GM23338 (cell line): ENCODE results near the gene PPHLN1.

Experiments
- CREB1 ChIP-seq: fragments of 250-450 bp; sonication (Bioruptor Pico); IDR thresholded peaks from 2 replicates; pipeline ENCODE4 v1.5.0; 2020; ENCODE audit warnings: low read depth, mild to moderate bottlenecking, moderate library complexity
- TF ChIP-seq, protein P1 (sequence below), 2 experiments: fragments of 200-600 bp in 1 of 2; sonication (generic) in 1 of 2; conservative IDR thresholded peaks; 2 replicates each; pipeline versions ENCODE4 v1.5.1 to v1.6.1; 2016 to 2017; ENCODE audit warnings: antibody characterized with exemption in 2 of 2, low read depth in 2 of 2, mild to moderate bottlenecking in 2 of 2, moderate library complexity in 1 of 2

- TF ChIP-seq CREB1 (CRISPR knock-in tag), result no peak
- TF ChIP-seq, protein P1, sequence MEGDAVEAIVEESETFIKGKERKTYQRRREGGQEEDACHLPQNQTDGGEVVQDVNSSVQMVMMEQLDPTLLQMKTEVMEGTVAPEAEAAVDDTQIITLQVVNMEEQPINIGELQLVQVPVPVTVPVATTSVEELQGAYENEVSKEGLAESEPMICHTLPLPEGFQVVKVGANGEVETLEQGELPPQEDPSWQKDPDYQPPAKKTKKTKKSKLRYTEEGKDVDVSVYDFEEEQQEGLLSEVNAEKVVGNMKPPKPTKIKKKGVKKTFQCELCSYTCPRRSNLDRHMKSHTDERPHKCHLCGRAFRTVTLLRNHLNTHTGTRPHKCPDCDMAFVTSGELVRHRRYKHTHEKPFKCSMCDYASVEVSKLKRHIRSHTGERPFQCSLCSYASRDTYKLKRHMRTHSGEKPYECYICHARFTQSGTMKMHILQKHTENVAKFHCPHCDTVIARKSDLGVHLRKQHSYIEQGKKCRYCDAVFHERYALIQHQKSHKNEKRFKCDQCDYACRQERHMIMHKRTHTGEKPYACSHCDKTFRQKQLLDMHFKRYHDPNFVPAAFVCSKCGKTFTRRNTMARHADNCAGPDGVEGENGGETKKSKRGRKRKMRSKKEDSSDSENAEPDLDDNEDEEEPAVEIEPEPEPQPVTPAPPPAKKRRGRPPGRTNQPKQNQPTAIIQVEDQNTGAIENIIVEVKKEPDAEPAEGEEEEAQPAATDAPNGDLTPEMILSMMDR (conservative IDR thresholded peaks at IDR 0.05; ENCODE audit: low read depth in 2 of 2), result peak; percentile 39 to 56
Measured at GRCh38 chr12:42332301-42333285, 6.6 kb downstream of the PPHLN1 start.
